Measurements from ENCODE around the gene HOXB2. TPM values are rescaled to one million over a fixed set of nuclear protein-coding genes. Genes with fewer than 3 reads are reported as not detected.
A peak's percentile ranks its signal among the peaks of the same experiment; 100 is the strongest.

Gene HOXB2
- total RNA-seq, 1 experiment from 2014 or later: 30.7 TPM

DNA sequence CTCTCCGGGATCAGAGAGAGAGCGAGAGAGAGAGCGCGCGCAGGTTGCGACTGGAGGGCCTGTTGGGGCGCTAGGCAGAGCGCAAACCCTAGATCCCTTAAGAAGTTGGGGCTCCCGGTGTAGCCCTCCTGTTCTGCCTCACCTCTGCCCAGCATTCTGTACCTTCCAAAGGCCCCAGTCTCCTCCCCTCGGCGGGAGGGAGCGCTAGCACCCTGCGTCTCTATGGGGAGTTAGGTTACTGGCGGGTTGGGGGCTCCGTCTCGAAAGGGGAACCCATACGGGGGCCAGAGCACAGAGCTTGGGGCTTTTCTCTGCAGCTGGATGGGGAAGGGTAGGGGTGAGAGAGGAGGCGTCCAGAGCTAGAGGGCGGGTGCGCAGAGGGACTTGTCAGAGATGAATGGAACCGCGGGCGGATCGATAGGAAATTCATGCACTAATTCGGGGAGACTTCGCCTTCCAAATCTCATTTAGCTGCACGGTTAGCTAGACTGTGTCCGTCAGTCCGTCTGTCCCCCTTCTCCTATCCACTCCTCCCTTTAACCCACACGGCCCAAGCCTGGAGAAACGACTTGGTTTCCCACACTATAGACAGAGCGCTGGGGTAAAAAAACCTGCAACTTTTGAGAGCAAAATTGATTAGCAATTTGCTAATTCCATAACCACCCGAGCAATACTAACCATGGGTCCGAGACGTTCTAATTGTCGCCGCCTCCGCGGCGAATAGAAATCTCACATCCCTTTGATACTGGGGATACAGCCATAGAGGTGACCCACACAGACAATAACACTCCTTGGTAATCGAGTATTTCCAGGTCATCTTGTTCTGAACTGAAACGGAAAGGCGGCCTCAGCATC is 33.9 kb upstream of the HOXB2 start:
- DNase-seq (ENCODE audit: low read depth): no peak

GRCh38 chr17:48577946-48578615 is 33.2 kb upstream of the HOXB2 start, which contains the start of gene HOXB4:
Gene HOXB4, minus strand, starts transcription at chr17:48578350. Its CDS starts 31 bp downstream, at chr17:48578319.
- DNase-seq (ENCODE audit: low read depth): no peak

- peak; percentile 72 for DNase-seq (ENCODE audit: low read depth)
These were observed 32.5 kb upstream of the HOXB2 start for GRCh38 chr17:48577330-48577945.

- DNase-seq (ENCODE audit: low read depth): peak; percentile 91
These were observed 31.8 kb upstream of the HOXB2 start for GRCh38 chr17:48576479-48577309.

DNA sequence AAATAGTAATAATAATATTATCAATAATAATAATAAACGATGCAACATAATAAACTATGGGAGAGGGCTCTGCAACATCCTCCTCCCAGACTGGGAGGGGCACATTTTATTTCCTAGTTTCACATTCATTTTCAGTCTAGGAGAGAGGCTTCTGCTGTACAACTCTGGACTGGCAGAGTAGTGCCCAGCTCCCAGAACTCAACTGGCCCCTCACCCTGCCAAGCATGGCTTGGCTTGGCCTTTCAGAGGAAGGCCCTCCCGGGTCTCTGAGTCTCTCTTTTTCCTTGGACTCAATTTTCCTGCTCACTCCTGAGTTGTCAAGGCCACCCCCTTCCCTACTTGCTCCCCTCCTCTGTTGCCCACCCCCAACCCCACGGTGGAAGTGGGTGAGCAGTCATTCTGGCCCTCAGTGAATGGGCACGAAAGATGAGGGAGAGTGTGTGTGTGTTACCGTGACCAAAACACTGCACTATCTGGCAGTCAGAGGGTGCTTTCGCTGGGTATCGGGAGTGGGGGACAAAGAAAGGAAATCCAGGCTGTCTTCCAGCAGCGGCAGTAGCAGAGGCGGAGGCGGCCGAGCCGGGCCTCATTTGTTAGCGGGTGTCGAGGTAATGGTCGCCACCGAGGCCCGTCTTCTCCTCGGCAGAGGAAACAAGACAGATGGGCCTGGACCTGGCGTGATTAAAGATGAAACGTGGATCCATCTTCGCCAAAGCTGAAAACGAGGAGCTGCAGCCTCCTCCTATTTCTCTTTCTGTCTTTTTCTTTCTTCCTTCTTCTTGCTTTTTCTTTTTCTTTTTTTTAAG is 31.0 kb upstream of the HOXB2 start:
- DNase-seq (ENCODE audit: low read depth): peak; percentile 77

DNA sequence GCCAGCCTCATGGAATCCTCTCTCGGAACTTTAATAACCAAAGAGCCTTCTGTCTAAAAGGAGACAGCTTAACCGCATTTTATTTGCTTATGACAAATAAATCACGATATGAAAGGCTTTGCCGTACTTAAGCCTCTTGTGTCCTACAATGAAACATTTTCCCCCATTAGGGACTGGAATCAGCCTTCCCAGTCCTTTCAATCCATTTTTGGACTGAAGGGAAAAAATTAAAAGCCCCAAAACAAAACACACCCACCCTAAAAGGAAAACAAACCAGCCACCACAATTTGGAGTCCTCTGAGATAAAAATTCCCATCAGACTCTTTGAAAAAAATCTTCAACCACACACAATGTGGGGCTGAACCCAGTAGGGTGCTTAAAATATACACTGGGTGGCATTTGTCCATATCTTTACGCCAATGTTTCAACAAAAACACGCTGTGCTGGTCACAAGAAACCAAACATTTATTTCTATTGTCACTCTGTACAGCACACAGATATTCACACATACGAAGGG is 30.2 kb upstream of the HOXB2 start:
- peak; percentile 70 for DNase-seq (ENCODE audit: low read depth)

GRCh38 chr17:48574505-48575065 is 29.7 kb upstream of the HOXB2 start:
- no peak for DNase-seq (ENCODE audit: low read depth)

GRCh38 chr17:48571826-48572417 is 27.0 kb upstream of the HOXB2 start:
- DNase-seq (ENCODE audit: low read depth): no peak

DNA sequence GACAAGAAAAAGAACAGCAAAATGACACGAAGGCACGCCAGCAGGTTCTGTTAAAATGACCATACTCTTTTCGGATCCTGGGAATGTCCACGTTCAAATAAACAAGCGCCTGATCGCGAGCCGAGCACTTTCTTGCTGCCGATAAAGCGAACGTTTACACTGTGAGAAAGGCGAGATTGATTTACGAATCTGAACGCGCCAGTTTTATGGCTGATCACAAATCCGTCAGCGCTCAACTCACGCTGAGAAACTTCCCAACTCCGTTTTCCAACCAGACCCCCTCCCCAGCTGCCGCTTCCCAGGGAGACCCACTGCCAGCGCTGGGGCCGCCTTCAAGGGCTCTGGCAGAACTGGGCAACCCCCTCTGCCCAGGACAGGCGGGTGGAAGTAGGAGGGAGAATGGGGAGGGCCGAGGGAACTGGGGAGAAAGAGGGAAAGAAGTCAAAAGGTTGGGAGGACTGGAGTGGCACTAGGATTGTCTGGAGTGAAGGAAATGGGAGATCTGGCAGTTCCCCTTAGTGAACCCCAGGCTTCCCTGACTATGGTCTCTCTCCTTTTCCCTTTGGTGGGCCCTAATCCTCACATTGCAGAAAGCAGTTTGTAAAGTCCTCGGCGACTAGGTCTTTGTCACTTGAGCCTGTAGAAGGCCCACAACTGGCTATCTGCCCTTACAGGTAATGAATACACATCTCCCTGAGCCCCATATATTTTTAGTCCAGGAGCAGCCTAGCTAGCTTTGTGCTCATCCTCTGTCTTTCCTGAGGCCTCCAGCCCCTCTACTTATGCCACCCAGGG is 26.3 kb upstream of the HOXB2 start:
- DNase-seq (ENCODE audit: low read depth): peak; percentile 66

- peak; percentile 69 for DNase-seq (ENCODE audit: low read depth)
These were observed 25.6 kb upstream of the HOXB2 start for GRCh38 chr17:48570325-48571023.

DNA sequence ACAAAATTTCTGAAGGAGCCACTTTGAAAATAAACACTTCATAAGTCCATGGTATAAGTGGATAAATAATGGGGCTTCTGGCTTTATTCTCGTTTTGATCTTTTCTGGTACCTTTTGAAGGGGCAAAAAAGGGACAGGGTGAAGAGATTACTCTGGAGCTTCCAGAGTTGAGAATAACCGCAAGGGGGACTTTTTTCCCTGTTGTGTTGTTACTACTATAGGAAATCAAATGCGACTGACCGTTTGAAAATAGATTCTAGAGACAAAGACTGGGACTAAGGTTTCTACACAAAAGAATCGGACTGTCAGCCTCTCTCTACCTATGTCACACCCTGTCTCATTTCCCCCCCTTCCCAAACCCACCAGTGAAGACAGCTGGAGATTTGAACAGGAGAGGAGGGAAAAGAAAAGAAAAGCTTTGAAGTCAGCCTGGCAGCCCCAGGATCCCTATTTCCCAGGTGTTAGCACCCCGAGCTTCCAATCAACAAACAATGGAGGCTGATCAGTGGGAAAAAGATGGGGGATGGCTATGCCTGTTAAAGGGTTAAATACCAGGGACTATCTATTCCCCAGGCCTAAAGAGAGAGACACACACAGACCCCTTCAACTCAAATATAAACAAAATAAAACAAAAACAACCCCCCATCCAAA is 24.9 kb upstream of the HOXB2 start:
- DNase-seq (ENCODE audit: low read depth): peak; percentile 64

DNA sequence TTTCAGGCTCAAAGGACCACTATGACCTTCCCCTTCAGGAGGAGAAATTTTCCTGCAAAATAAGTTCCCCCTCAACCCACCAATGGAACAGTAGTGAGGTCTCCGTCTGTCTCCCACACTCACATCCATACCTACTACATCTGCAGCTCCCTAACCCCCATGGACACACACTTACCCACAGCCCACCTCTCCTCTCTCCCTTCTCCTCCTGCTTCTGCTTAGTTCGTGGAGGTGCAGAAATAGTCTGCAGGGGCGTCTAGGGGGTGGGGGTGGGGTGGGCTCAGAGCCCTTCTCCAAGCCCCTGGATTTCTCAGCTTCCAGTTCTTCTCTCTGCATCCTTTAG is 24.3 kb upstream of the HOXB2 start:
- no peak for DNase-seq (ENCODE audit: low read depth)

DNA sequence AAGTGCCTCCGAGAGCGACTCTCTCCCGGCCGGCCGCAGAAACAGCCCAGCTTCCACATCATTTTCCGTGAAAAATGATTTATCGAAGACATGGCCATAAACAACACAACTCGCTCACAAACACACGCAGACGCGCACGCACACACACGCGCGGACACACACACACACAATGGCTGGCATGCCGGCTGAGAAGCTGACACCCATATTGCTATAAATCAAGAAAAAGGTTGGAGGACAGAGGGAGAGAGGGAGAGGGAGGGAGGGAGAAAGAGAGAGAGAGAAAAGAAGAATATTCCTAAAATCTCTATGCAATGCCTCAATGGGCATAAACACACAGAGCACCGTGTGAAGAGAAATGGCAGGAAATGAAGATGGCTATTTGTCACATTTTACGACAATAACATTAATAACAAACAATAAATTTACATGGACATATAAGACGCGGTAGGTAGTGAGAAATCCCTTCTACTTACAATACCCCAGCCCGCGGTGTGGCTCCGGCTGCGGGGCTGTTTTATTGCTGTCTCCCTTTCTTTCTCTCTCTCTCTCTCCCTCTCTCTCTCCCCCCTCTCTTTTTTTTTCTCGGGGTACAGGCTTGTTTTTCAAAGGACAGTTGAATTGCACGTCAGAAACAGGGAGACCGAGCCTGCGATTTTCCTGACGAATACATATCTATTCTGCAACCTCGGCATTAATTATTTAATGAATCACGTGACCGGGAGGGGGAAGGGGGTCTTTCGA is 23.8 kb upstream of the HOXB2 start:
- DNase-seq (ENCODE audit: low read depth): peak; percentile 58

GRCh38 chr17:48567646-48568354 is 22.9 kb upstream of the HOXB2 start:
- DNase-seq (ENCODE audit: low read depth): no peak

DNA sequence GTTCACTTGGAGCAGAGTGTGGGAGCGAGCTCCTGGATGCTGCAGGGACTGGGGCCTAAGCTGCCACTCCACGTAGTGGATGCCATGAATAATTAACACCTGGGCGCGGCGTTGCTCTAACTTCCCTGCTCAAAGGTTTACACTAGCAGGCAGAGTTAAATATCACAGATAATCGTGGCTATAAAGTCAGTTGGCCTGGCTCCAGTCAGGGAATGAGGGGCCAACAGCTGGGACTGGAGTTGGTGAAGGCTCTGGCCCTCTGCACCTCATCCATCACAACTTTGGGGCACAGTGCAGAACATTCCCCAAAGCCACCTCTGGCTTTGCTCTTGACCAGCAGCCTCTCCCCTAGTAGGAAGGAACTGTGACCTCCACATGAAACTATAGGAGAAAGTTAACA is 22.3 kb upstream of the HOXB2 start:
- no peak for DNase-seq (ENCODE audit: low read depth)

DNA sequence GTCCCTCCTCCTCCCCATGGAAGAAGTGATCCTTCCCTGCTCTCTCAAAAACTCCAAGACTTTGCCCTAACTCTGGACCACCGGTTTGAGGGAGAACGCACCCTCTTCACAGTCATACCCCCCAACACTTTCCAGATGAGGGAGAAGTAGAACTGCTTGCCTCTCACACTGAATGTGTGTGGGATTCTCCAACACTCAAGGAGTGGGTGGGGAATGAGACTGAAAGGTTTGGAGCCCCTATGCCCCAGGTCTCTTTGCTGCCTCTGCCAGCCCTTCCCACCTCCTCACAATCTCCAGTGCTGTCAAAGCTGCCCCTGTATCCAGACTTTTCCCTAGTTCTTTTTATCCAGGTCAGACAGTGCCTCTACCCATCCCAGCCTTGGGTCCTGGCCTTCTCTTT is 21.8 kb upstream of the HOXB2 start:
- no peak for DNase-seq (ENCODE audit: low read depth)

Measured in M059J (cell line).